ENCODE data around the gene TLR10.

The TLR10 gene

GRCh38 chr4:38764277-38764676 lies 18.5 kb downstream of the TLR10 start:
- Histone ChIP-seq H3K27me3 (ENCODE audit: insufficient read depth, low read length, poor library complexity) (no peaks in the 10 kb centered on the region), H2BK15ac (replicated peaks; ENCODE audit: low read depth) (no peak overlapping the region), H3K4me1 (ENCODE audit: control insufficient read depth, low read depth, low read length) (no peaks in the 10 kb centered on the region), H3K23ac (ENCODE audit: low read length) (no peak overlapping the region), H4K5ac (ENCODE audit: low read length) (no peak overlapping the region), H3K4ac (ENCODE audit: low read depth, low read length) (no peak overlapping the region), H3K9ac (ENCODE audit: low read length) (no peak overlapping the region), H3K4me3 (ENCODE audit: low read length) (no peak overlapping the region), H3K4me2 (ENCODE audit: low read length) (no peak overlapping the region), H3K27ac (ENCODE audit: low read depth, low read length) (no peak overlapping the region), H4K8ac (ENCODE audit: low read depth, low read length) (no peak overlapping the region), H2BK5ac (ENCODE audit: low read length) (no peak overlapping the region), H3K18ac (ENCODE audit: low read length) (no peak overlapping the region), H2BK120ac (ENCODE audit: low read depth, low read length) (no peak overlapping the region), H3K79me1 (ENCODE audit: low read length) (no peaks in the 10 kb centered on the region), H3K36me3 (ENCODE audit: control insufficient read depth, insufficient read depth, low read length) (no peaks in the 10 kb centered on the region), H2AK5ac (ENCODE audit: low read length) (no peak overlapping the region), H3K79me2 (ENCODE audit: control insufficient read depth, insufficient read depth, low read length) (no peaks in the 10 kb centered on the region), H3K56ac (ENCODE audit: low read length) (no peak overlapping the region)
- WGBS (ENCODE audit: extremely low coverage, insufficient coverage, low lambda C conversion rate) = no CpG with 5 or more reads among the region's 3 CpGs
- DNase-seq = no peak

DNA sequence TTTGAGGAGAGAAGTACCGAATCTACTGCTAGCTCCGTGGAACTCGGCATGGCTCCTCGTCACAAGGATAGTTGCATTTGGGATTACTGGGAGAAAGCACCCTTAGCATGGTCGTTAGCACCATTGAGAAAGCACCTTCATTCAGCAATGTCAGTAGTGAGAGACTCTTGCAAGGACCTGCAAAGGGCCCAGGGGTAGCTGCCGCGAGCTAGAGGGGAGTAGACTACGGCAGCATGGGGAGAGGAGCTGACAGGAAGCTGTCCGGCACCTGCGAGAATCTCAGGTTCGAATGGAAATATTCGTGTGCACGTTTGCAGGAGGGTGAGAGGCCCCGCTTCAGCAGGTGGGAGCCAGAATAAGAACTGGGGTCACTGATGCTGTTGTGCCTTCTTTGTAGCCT lies 20.2 kb downstream of the TLR10 start:
- Histone ChIP-seq H4K8ac (ENCODE audit: low read depth, low read length) (no peak overlapping the region), H3K79me1 (ENCODE audit: low read length) (no peaks in the 10 kb centered on the region), H3K4me3 (ENCODE audit: low read length) (no peak overlapping the region), H2BK120ac (ENCODE audit: low read depth, low read length) (no peak overlapping the region), H2AK5ac (ENCODE audit: low read length) (no peak overlapping the region), H3K9ac (ENCODE audit: low read length) (no peak overlapping the region), H3K4me2 (ENCODE audit: low read length) (no peak overlapping the region), H3K4ac (ENCODE audit: low read depth, low read length) (no peak overlapping the region), H3K4me1 (ENCODE audit: control insufficient read depth, low read depth, low read length) (no peaks in the 10 kb centered on the region), H3K27me3 (ENCODE audit: insufficient read depth, low read length, poor library complexity) (no peaks in the 10 kb centered on the region), H3K79me2 (ENCODE audit: control insufficient read depth, insufficient read depth, low read length) (no peaks in the 10 kb centered on the region), H3K56ac (ENCODE audit: low read length) (no peak overlapping the region), H3K18ac (ENCODE audit: low read length) (no peak overlapping the region), H3K36me3 (ENCODE audit: control insufficient read depth, insufficient read depth, low read length) (no peaks in the 10 kb centered on the region), H2BK5ac (ENCODE audit: low read length) (no peak overlapping the region), H2BK15ac (replicated peaks; ENCODE audit: low read depth) (no peak overlapping the region), H4K5ac (ENCODE audit: low read length) (no peak overlapping the region), H3K27ac (ENCODE audit: low read depth, low read length) (no peak overlapping the region), H3K23ac (ENCODE audit: low read length) (no peak overlapping the region)
- no peak for DNase-seq
- no CpG with 5 or more reads among the region's 14 CpGs for WGBS (ENCODE audit: extremely low coverage, insufficient coverage, low lambda C conversion rate)

- Histone ChIP-seq H2AK5ac (ENCODE audit: low read length) (no peak overlapping the region), H4K8ac (ENCODE audit: low read depth, low read length) (no peak overlapping the region), H4K5ac (ENCODE audit: low read length) (no peak overlapping the region), H2BK120ac (ENCODE audit: low read depth, low read length) (no peak overlapping the region), H3K18ac (ENCODE audit: low read length) (no peak overlapping the region), H3K4me1 (ENCODE audit: control insufficient read depth, low read depth, low read length) (no peaks in the 10 kb centered on the region), H3K79me1 (ENCODE audit: low read length) (no peaks in the 10 kb centered on the region), H3K9ac (ENCODE audit: low read length) (no peak overlapping the region), H3K56ac (ENCODE audit: low read length) (no peak overlapping the region), H3K27ac (ENCODE audit: low read depth, low read length) (no peak overlapping the region), H3K27me3 (ENCODE audit: insufficient read depth, low read length, poor library complexity) (no peaks in the 10 kb centered on the region), H3K4me3 (ENCODE audit: low read length) (no peak overlapping the region), H2BK15ac (replicated peaks; ENCODE audit: low read depth) (no peak overlapping the region), H3K4ac (ENCODE audit: low read depth, low read length) (no peak overlapping the region), H3K79me2 (ENCODE audit: control insufficient read depth, insufficient read depth, low read length) (no peaks in the 10 kb centered on the region), H3K23ac (ENCODE audit: low read length) (no peak overlapping the region), H3K36me3 (ENCODE audit: control insufficient read depth, insufficient read depth, low read length) (no peaks in the 10 kb centered on the region), H2BK5ac (ENCODE audit: low read length) (no peak overlapping the region), H3K4me2 (ENCODE audit: low read length) (no peak overlapping the region)
- no CpG with 5 or more reads among the region's 1 CpG for WGBS (ENCODE audit: extremely low coverage, insufficient coverage, low lambda C conversion rate)
- DNase-seq = no peak
Measured at GRCh38 chr4:38759790-38760122, 23.0 kb downstream of the TLR10 start.

DNA sequence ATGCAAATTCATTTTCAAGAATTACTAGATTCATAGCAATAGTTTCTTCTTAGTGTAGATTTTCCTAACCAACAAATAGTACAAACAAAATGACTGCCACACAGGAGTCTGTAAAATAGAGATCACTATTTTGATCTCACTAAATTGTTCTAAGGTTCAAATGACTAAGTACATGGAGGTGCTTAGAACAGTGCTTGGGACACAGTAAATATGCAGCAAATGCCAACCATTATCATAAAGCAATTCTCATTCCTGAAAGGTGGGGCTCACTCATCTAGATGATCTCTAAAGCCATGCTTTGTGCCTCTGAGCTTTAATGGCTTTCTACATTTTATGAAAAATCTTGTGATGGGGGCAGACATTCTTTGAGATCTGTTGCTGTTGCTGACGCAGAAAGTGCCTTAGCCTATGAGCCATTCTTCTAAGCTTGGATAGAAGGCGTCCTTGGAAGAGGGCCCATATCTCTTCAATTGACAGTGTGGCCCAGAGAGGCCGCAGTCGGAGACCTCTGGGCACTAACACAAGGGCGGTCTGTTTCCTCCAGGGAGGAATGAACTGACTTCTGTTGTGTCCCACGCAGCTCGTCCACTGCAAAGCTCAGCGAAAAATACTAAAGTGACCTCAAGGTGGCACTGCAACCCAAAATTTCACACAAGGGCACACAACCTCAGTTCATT lies 23.5 kb downstream of the TLR10 start:
- Histone ChIP-seq H3K79me1 (ENCODE audit: low read length) (no peaks in the 10 kb centered on the region), H3K4ac (ENCODE audit: low read depth, low read length) (no peak overlapping the region), H3K23ac (ENCODE audit: low read length) (no peak overlapping the region), H3K27ac (ENCODE audit: low read depth, low read length) (no peak overlapping the region), H3K18ac (ENCODE audit: low read length) (no peak overlapping the region), H2AK5ac (ENCODE audit: low read length) (no peak overlapping the region), H2BK5ac (ENCODE audit: low read length) (no peak overlapping the region), H3K27me3 (ENCODE audit: insufficient read depth, low read length, poor library complexity) (no peaks in the 10 kb centered on the region), H2BK15ac (replicated peaks; ENCODE audit: low read depth) (no peak overlapping the region), H4K8ac (ENCODE audit: low read depth, low read length) (no peak overlapping the region), H3K79me2 (ENCODE audit: control insufficient read depth, insufficient read depth, low read length) (no peaks in the 10 kb centered on the region), H3K56ac (ENCODE audit: low read length) (peak overlapping the region; percentile 44), H3K4me2 (ENCODE audit: low read length) (no peak overlapping the region), H3K36me3 (ENCODE audit: control insufficient read depth, insufficient read depth, low read length) (no peaks in the 10 kb centered on the region), H3K4me1 (ENCODE audit: control insufficient read depth, low read depth, low read length) (no peaks in the 10 kb centered on the region), H3K9ac (ENCODE audit: low read length) (no peak overlapping the region), H2BK120ac (ENCODE audit: low read depth, low read length) (no peak overlapping the region), H4K5ac (ENCODE audit: low read length) (no peak overlapping the region), H3K4me3 (ENCODE audit: low read length) (no peak overlapping the region)
- no CpG with 5 or more reads among the region's 8 CpGs for WGBS (ENCODE audit: extremely low coverage, insufficient coverage, low lambda C conversion rate)
- peak; percentile 68 for DNase-seq

DNA sequence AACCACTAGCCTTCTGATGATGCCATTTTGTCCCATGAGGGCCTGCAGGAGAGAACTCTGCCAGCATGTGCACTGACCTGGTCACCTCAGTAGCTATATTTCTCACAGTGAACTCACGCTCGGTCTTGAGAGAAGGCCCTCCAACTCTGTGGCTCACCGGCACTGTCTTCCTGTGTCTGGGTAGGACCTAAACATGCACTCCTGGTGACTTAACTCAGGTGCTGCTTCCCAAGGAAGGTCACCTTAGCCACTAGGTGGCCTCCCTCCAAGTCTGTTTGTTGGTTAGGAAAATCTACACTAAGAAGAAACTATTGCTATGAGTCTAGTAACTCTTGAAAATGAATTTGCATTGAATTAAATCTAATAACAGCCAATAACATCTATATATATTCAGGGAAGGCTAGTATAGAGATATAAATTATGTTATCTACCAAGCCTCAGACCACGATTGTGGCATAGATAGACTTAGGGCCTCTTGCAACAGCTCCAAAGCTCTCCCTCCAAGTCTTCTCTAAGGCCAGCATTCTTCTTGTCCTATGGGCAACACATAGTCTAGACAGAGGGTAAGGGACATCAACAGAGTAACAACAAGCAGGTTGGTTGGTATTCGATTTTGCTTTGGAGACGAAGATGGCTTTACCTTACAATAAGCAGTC lies 24.7 kb downstream of the TLR10 start:
- Histone ChIP-seq H3K4me1 (ENCODE audit: control insufficient read depth, low read depth, low read length) (no peaks in the 10 kb centered on the region), H4K8ac (ENCODE audit: low read depth, low read length) (no peak overlapping the region), H3K27ac (ENCODE audit: low read depth, low read length) (no peak overlapping the region), H3K9ac (ENCODE audit: low read length) (no peak overlapping the region), H3K79me2 (ENCODE audit: control insufficient read depth, insufficient read depth, low read length) (no peaks in the 10 kb centered on the region), H4K5ac (ENCODE audit: low read length) (no peak overlapping the region), H2BK5ac (ENCODE audit: low read length) (no peak overlapping the region), H3K4ac (ENCODE audit: low read depth, low read length) (no peak overlapping the region), H3K27me3 (ENCODE audit: insufficient read depth, low read length, poor library complexity) (no peaks in the 10 kb centered on the region), H3K79me1 (ENCODE audit: low read length) (no peaks in the 10 kb centered on the region), H3K56ac (ENCODE audit: low read length) (no peak overlapping the region), H3K36me3 (ENCODE audit: control insufficient read depth, insufficient read depth, low read length) (no peaks in the 10 kb centered on the region), H2BK15ac (replicated peaks; ENCODE audit: low read depth) (no peak overlapping the region), H2BK120ac (ENCODE audit: low read depth, low read length) (no peak overlapping the region), H3K4me2 (ENCODE audit: low read length) (no peak overlapping the region), H2AK5ac (ENCODE audit: low read length) (no peak overlapping the region), H3K23ac (ENCODE audit: low read length) (no peak overlapping the region), H3K4me3 (ENCODE audit: low read length) (no peak overlapping the region), H3K18ac (ENCODE audit: low read length) (no peak overlapping the region)
- no CpG with 5 or more reads among the region's 6 CpGs for WGBS (ENCODE audit: extremely low coverage, insufficient coverage, low lambda C conversion rate)
- peak; percentile 66 for DNase-seq

Measured in mesendoderm (in vitro differentiated cells).